HCT116 (cell line): Measurements from ENCODE around the gene GPX3. TPM values are rescaled to one million over a fixed set of nuclear protein-coding genes. Genes with fewer than 3 reads are reported as not detected.

Experiments
- ATAC-seq: fragments of 200-7000 bp; cut with Tn5 transposase; 2 replicates; pipeline ENCODE4 v1.9.1; 2020; ENCODE audit warnings: mild to moderate bottlenecking, moderate library complexity
- BruUV-seq: library from RNA; stranded (reverse); fragments of 400-500 nt; replicated peaks from 2 replicates; lab custom pipeline; 2021; lab: Mats Ljungman, UMichigan
- CTCF ChIA-PET: fragments of 300-600 bp; sonication (Branson Sonifier 250); formaldehyde crosslinking; loops from one replicate; lab custom pipeline; 2021; ENCODE audit warnings: antibody characterized with exemption; lab: Charles Lee
- POLR2A ChIA-PET: fragments of 300-600, 350-600 bp; sonication (Branson Sonifier 250); formaldehyde crosslinking; loops from one replicate; lab custom pipeline; 2021; ENCODE audit warnings: antibody characterized with exemption; lab: Charles Lee
- RAD21 ChIA-PET, 2 experiments: fragments of 300-600 bp; sonication (Branson Sonifier 250); formaldehyde crosslinking; loops; one replicate each; lab custom pipeline; 2023; ENCODE audit warnings: low total read pairs in 2 of 2; ENCODE audit not compliant: uncharacterized antibody in 2 of 2, unreplicated experiment in 2 of 2, low non-redundant PET in 1 of 2; lab: Charles Lee
- DNase-seq: peaks from one replicate; pipeline ENCODE4 v3.0.0-alpha.2; 2010; ENCODE audit warnings: low read depth, low spot score
- H2AFZ ChIP-seq: fragments of 200-600 bp; shearing (Covaris generic), sonication (generic); 2 replicates; pipeline ENCODE4 v1.6.1; 2017; ENCODE audit warnings: low read depth, mixed run types, mixed read lengths, antibody characterized with exemption, low read length; ENCODE audit not compliant: poor library complexity, severe bottlenecking
- H3K27ac ChIP-seq: 2 replicates; pipeline ENCODE4 v1.5.1; 2012; ENCODE audit warnings: low read depth, low read length
- H3K27me3 ChIP-seq: fragments of 200-600 bp; sonication (generic); 2 replicates; pipeline ENCODE4 v1.6.1; 2016; ENCODE audit warnings: mixed run types, low read length, mixed read lengths; ENCODE audit not compliant: insufficient read depth
- H3K36me3 ChIP-seq, 2 experiments: fragments of 200-500 bp in 1 of 2; fragments of 200-600 bp in 1 of 2; sonication (Bioruptor generic) in 1 of 2; sonication (generic) in 1 of 2; 2 replicates each; pipeline versions ENCODE4 v1.5.1 to v1.6.1; 2014 to 2016; ENCODE audit warnings: low read length in 2 of 2, inconsistent platforms in 1 of 2, mixed read lengths in 1 of 2, mixed run types in 1 of 2; ENCODE audit not compliant: insufficient read depth in 2 of 2, control insufficient read depth in 1 of 2
- H3K4me1 ChIP-seq, 2 experiments: fragments of 200-600 bp in 1 of 2; sonication (generic) in 1 of 2; 2 replicates each; pipeline versions ENCODE4 v1.5.1 to v1.6.1; 2012 to 2017; ENCODE audit warnings: low read length in 2 of 2, inconsistent platforms in 1 of 2, mild to moderate bottlenecking in 1 of 2, mixed read lengths in 1 of 2, mixed run types in 1 of 2, moderate library complexity in 1 of 2; ENCODE audit not compliant: insufficient read depth in 2 of 2, control insufficient read depth in 1 of 2
- H3K4me2 ChIP-seq: fragments of 200-600 bp; sonication (generic); 2 replicates; pipeline ENCODE4 v1.6.1; 2017; ENCODE audit warnings: mixed run types, low read length, mixed read lengths
- H3K4me3 ChIP-seq, 2 experiments: fragments of 200-600 bp in 1 of 2; sonication (generic) in 1 of 2; replicated peaks in 1 of 2; 2 replicates each; pipeline ENCODE4 v1.5.1; 2011 to 2016; ENCODE audit warnings: low read length in 2 of 2, control low read depth in 1 of 2, low read depth in 1 of 2, mild to moderate bottlenecking in 1 of 2, mixed read lengths in 1 of 2, mixed run types in 1 of 2
- H3K79me2 ChIP-seq: fragments of 200-600 bp; sonication (generic); 2 replicates; pipeline ENCODE4 v1.6.1; 2017; ENCODE audit warnings: mild to moderate bottlenecking, mixed run types, low read length, moderate library complexity, mixed read lengths; ENCODE audit not compliant: insufficient read depth
- H3K9ac ChIP-seq: fragments of 200-600 bp; sonication (generic); 2 replicates; pipeline ENCODE4 v1.6.1; 2016; ENCODE audit warnings: low read length, mixed read lengths
- H3K9me2 ChIP-seq: fragments of 200-600 bp; sonication (generic), shearing (Covaris generic); 2 replicates; pipeline ENCODE4 v1.6.1; 2017; ENCODE audit warnings: mixed run types, mild to moderate bottlenecking, moderate library complexity; ENCODE audit not compliant: insufficient read depth
- H3K9me3 ChIP-seq, 2 experiments: fragments of 200-500 bp in 1 of 2; fragments of 200-600 bp in 1 of 2; sonication (Bioruptor generic) in 1 of 2; sonication (generic) in 1 of 2; 2 replicates each; pipeline ENCODE4 v1.6.1; 2014 to 2017; ENCODE audit warnings: low read length in 2 of 2, mixed read lengths in 2 of 2, inconsistent platforms in 1 of 2, low read depth in 1 of 2, mild to moderate bottlenecking in 1 of 2, mixed run types in 1 of 2, moderate library complexity in 1 of 2; ENCODE audit not compliant: control insufficient read depth in 1 of 2, insufficient read depth in 1 of 2
- H4K20me1 ChIP-seq: fragments of 200-600 bp; sonication (generic), shearing (Covaris generic); 2 replicates; pipeline ENCODE4 v1.6.1; 2017; ENCODE audit warnings: mixed run types, mild to moderate bottlenecking, moderate library complexity; ENCODE audit not compliant: insufficient read depth
- CBX3 ChIP-seq: IDR thresholded peaks from 2 replicates; pipeline ENCODE4 v1.6.1; 2012; ENCODE audit warnings: low read depth
- CEBPB ChIP-seq: IDR thresholded peaks from 2 replicates; pipeline ENCODE4 v1.6.1; 2012; ENCODE audit warnings: low read depth
- EGR1 ChIP-seq: IDR thresholded peaks from 2 replicates; pipeline ENCODE4 v1.6.1; 2012; ENCODE audit warnings: low read depth
- ELF1 ChIP-seq: IDR thresholded peaks from 2 replicates; pipeline ENCODE4 v1.6.1; 2012; ENCODE audit warnings: low read depth, borderline replicate concordance
- EZH2 ChIP-seq: fragments of 200-600 bp; sonication (generic); IDR thresholded peaks from 2 replicates; pipeline ENCODE4 v1.6.1; 2017; ENCODE audit warnings: antibody characterized with exemption, mixed run types
- EZH2phosphoT487 ChIP-seq: fragments of 200-600 bp; IDR thresholded peaks from 2 replicates; pipeline ENCODE4 v1.6.1; 2018; ENCODE audit warnings: antibody characterized with exemption, borderline replicate concordance
- FOSL1 ChIP-seq: IDR thresholded peaks from 2 replicates; pipeline ENCODE4 v1.6.1; 2012; ENCODE audit warnings: low read depth
- JUND ChIP-seq: IDR thresholded peaks from 2 replicates; pipeline ENCODE4 v1.6.1; 2012
- POLR2A ChIP-seq: IDR thresholded peaks from 2 replicates; pipeline ENCODE4 v1.7.0; 2011; ENCODE audit warnings: borderline replicate concordance; ENCODE audit not compliant: insufficient read depth, insufficient read length; ENCODE audit errors: extremely low read depth
- POLR2AphosphoS5 ChIP-seq: IDR thresholded peaks from 2 replicates; pipeline ENCODE4 v1.6.1; 2011; ENCODE audit warnings: mild to moderate bottlenecking, low read depth, low read length, moderate library complexity
- SIN3A ChIP-seq: IDR thresholded peaks from 2 replicates; pipeline ENCODE4 v1.6.1; 2012; ENCODE audit warnings: low read depth
- SP1 ChIP-seq: IDR thresholded peaks from 2 replicates; pipeline ENCODE4 v1.6.1; 2012; ENCODE audit warnings: low read depth
- SRF ChIP-seq: IDR thresholded peaks from 2 replicates; pipeline ENCODE4 v1.6.1; 2012; ENCODE audit warnings: low read depth
- TCF7L2 ChIP-seq: IDR thresholded peaks from 2 replicates; pipeline ENCODE4 v1.7.0; 2011; ENCODE audit warnings: borderline replicate concordance, inconsistent platforms; ENCODE audit not compliant: insufficient read depth, insufficient read length; ENCODE audit errors: extremely low read depth
- YY1 ChIP-seq: IDR thresholded peaks from 2 replicates; pipeline ENCODE4 v1.6.1; 2011; ENCODE audit warnings: low read length, low read depth, moderate library complexity, mild to moderate bottlenecking; ENCODE audit not compliant: insufficient replicate concordance; ENCODE audit errors: extremely low read depth
- ZFX ChIP-seq: fragments of 450-650 bp; IDR thresholded peaks from 2 replicates; pipeline ENCODE4 v1.6.1; 2017
- ZNF274 ChIP-seq: fragments of 200-500 bp; sonication (Bioruptor generic); IDR thresholded peaks from 2 replicates; pipeline ENCODE4 v1.6.1; 2014; ENCODE audit warnings: mild to moderate bottlenecking, low read depth, low read length, inconsistent platforms
- intact Hi-C: fragments of 100-400 bp; cut with micrococcal nuclease; formaldehyde crosslinking; loops from 2 replicates; pipeline ENCODE4 v1.10.0; 2022
- total RNA-seq: library from RNA; stranded (reverse); gene quantifications from one replicate; pipeline ENCODE4 v1.2.1, GENCODE V29; 2021; ENCODE audit not compliant: unreplicated experiment
- TF ChIP-seq, protein P1 (sequence below): IDR thresholded peaks from 2 replicates; pipeline ENCODE4 v1.6.1; 2012
- TF ChIP-seq, protein P2 (sequence below), 3 experiments: fragments of 200-600 bp in 1 of 3; sonication (generic) in 1 of 3; IDR thresholded peaks in 2 of 3; conservative IDR thresholded peaks in 1 of 3; 2 replicates each; pipeline ENCODE4 v1.5.1; 2012 to 2017; ENCODE audit warnings: low read depth in 2 of 3, low read length in 2 of 3, antibody characterized with exemption in 1 of 3, borderline replicate concordance in 1 of 3, control low read depth in 1 of 3, mild to moderate bottlenecking in 1 of 3, mixed read lengths in 1 of 3, mixed run types in 1 of 3, moderate library complexity in 1 of 3; ENCODE audit not compliant: insufficient read depth in 1 of 3

The GPX3 gene
- total RNA-seq, 1 experiment from 2014 or later: 0.96 TPM

DNA sequence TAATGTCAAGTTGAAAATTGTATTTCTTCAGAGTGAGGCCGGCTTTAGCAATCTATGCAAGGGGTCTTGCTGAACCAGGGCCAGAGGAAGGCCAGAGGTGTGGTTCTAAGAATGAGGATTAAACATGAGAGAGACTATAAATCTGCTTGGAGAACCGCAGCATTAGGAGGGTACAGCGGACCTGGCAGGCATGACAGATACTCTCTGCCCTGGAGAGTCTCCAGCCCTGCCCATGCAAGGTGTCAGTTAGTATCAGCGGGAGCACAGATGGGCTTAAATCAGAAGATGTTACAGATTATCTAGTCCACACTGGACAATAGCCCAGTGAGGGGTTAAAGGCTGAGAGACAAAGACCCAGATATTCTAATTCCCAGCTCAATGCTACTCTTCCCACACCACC, 11.5 kb upstream of the GPX3 start:
- no peak overlapping the region for H3K4me3 ChIP-seq
- ChIA-PET POLR2A (no interaction called here), CTCF (no interaction called here), RAD21 (no interaction called here)
- H3K9ac ChIP-seq: no peak overlapping the region
- peaks cover 0 to 16% of the 10 kb centered on the region in 2 experiments; a peak in 2 of 4 replicates for H3K4me1 ChIP-seq
- no peaks in the 10 kb centered on the region for H3K36me3 ChIP-seq
- TF ChIP-seq, protein P1, sequence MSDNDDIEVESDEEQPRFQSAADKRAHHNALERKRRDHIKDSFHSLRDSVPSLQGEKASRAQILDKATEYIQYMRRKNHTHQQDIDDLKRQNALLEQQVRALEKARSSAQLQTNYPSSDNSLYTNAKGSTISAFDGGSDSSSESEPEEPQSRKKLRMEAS: no peak
- TF ChIP-seq, protein P2, sequence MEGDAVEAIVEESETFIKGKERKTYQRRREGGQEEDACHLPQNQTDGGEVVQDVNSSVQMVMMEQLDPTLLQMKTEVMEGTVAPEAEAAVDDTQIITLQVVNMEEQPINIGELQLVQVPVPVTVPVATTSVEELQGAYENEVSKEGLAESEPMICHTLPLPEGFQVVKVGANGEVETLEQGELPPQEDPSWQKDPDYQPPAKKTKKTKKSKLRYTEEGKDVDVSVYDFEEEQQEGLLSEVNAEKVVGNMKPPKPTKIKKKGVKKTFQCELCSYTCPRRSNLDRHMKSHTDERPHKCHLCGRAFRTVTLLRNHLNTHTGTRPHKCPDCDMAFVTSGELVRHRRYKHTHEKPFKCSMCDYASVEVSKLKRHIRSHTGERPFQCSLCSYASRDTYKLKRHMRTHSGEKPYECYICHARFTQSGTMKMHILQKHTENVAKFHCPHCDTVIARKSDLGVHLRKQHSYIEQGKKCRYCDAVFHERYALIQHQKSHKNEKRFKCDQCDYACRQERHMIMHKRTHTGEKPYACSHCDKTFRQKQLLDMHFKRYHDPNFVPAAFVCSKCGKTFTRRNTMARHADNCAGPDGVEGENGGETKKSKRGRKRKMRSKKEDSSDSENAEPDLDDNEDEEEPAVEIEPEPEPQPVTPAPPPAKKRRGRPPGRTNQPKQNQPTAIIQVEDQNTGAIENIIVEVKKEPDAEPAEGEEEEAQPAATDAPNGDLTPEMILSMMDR (IDR thresholded peaks at IDR 0.05 in 2 of 3, conservative IDR thresholded peaks at IDR 0.05 in 1 of 3; ENCODE audit: borderline replicate concordance in 1 of 3, insufficient read depth in 1 of 3, low read depth in 2 of 3, low read length in 2 of 3): no peak
- no peak for TF ChIP-seq JUND
- TF ChIP-seq EGR1: no peak
- TF ChIP-seq ZFX: no peak
- TF ChIP-seq SIN3A: no peak
- TF ChIP-seq FOSL1: no peak
- no peak for TF ChIP-seq EZH2
- no peak for TF ChIP-seq POLR2A
- TF ChIP-seq CBX3: no peak
- TF ChIP-seq SRF: no peak
- no peak for TF ChIP-seq ZNF274
- TF ChIP-seq POLR2AphosphoS5: no peak
- no peak for TF ChIP-seq YY1
- no peak for TF ChIP-seq ELF1
- TF ChIP-seq SP1: no peak
- no peak for TF ChIP-seq CEBPB
- no peak for TF ChIP-seq TCF7L2
- TF ChIP-seq EZH2phosphoT487: no peak
- ATAC-seq (no peak), DNase-seq (no peak)
- no peak overlapping the region for H2AFZ ChIP-seq
- H3K9me3 ChIP-seq: no peaks in the 10 kb centered on the region
- H3K9me2 ChIP-seq: no peaks in the 10 kb centered on the region
- intact Hi-C loops: loop anchor here (10.0 kb wide), 2 partner anchors 226 to 516 kb away; no protein-coding TSS in a partner anchor
- H4K20me1 ChIP-seq: no peaks in the 10 kb centered on the region
- BruUV-seq: no TSS peak
- no peaks in the 10 kb centered on the region for H3K27me3 ChIP-seq
- H3K27ac ChIP-seq: no peak overlapping the region
- no peaks in the 10 kb centered on the region for H3K79me2 ChIP-seq
- no peak overlapping the region for H3K4me2 ChIP-seq
